Chondrocyte (in vitro differentiated cells): ENCODE data around the gene CGB8. TPM values are rescaled to one million over a fixed set of nuclear protein-coding genes. Genes with fewer than 3 reads are reported as not detected.
A peak's percentile ranks its signal among the peaks of the same experiment; 100 is the strongest.
"Not testable (repeated sequence)": the region's sequence is repeated elsewhere in the genome, so short reads cannot be mapped to it uniquely, and the experiment has no call there.

Experiments used
- DNase-seq: peaks from one replicate; pipeline ENCODE4 v3.0.0; 2021; ENCODE audit warnings: mixed read lengths, low spot score
- H3K27ac Mint-ChIP-seq: one replicate; pipeline ENCODE4 v1.8.0; 2021; ENCODE audit warnings: mild to moderate bottlenecking, moderate library complexity, mixed read lengths; ENCODE audit not compliant: unreplicated experiment
- H3K27me3 Mint-ChIP-seq: 2 replicates; pipeline ENCODE4 v1.8.0; 2021; ENCODE audit warnings: low read depth, mixed read lengths
- H3K36me3 Mint-ChIP-seq: 2 replicates; pipeline ENCODE4 v1.8.0; 2021; ENCODE audit warnings: low read depth, mixed read lengths
- H3K4me1 Mint-ChIP-seq: 2 replicates; pipeline ENCODE4 v1.8.0; 2021; ENCODE audit warnings: low read depth, mild to moderate bottlenecking, mixed read lengths
- H3K4me3 Mint-ChIP-seq: one replicate; pipeline ENCODE4 v1.8.0; 2021; ENCODE audit warnings: mild to moderate bottlenecking, moderate library complexity, mixed read lengths; ENCODE audit not compliant: unreplicated experiment
- H3K9me3 Mint-ChIP-seq: 2 replicates; pipeline ENCODE4 v1.8.0; 2021; ENCODE audit warnings: low read depth, mixed read lengths
- CTCF ChIP-seq: fragments of 200-600 bp; sonication (generic); IDR thresholded peaks from 2 replicates; pipeline ENCODE4 v1.5.0; 2021; ENCODE audit warnings: antibody characterized with exemption, mild to moderate bottlenecking, moderate library complexity
- long read RNA-seq: library from polyadenylated mRNA; stranded (forward); transcript quantifications from one replicate; pipeline ENCODE4 v2.0.0, GENCODE V29; 2021
- total RNA-seq: library from RNA; stranded (reverse); gene quantifications from 3 replicates; pipeline ENCODE4 v1.2.1, GENCODE V29; 2021

The CGB8 gene
- total RNA-seq, result 1.7 to 3.1 TPM (median 2.4 TPM) in 3 replicates
- long read RNA-seq, partial matches to known transcripts, result 1 of 1 reads
- long read RNA-seq, other reads (novel, unspliced or antisense), result 0 of 1 reads

GRCh38 chr19:49049011-49049410, at the start of gene CGB8:
TSS of gene CGB8 (minus strand) at chr19:49049111. CDS start at chr19:49048739, 372 bp downstream.
- not testable (repeated sequence) for H3K36me3 Mint-ChIP-seq, H3K27me3 Mint-ChIP-seq, H3K4me1 Mint-ChIP-seq, DNase-seq, H3K27ac Mint-ChIP-seq, H3K9me3 Mint-ChIP-seq, H3K4me3 Mint-ChIP-seq

GRCh38 chr19:49097453-49098288, 48.8 kb upstream of the CGB8 start:
- Mint-ChIP-seq H3K4me3 (no peak overlapping the region), H3K27ac (peak overlapping the region; percentile 45), H3K4me1 (peaks cover 6% of the 10 kb centered on the region), H3K36me3 (peaks cover 27% of the 10 kb centered on the region), H3K27me3 (no peaks in the 10 kb centered on the region), H3K9me3 (no peaks in the 10 kb centered on the region)
- peak; percentile 98 for TF ChIP-seq CTCF
- no peak for DNase-seq

DNA sequence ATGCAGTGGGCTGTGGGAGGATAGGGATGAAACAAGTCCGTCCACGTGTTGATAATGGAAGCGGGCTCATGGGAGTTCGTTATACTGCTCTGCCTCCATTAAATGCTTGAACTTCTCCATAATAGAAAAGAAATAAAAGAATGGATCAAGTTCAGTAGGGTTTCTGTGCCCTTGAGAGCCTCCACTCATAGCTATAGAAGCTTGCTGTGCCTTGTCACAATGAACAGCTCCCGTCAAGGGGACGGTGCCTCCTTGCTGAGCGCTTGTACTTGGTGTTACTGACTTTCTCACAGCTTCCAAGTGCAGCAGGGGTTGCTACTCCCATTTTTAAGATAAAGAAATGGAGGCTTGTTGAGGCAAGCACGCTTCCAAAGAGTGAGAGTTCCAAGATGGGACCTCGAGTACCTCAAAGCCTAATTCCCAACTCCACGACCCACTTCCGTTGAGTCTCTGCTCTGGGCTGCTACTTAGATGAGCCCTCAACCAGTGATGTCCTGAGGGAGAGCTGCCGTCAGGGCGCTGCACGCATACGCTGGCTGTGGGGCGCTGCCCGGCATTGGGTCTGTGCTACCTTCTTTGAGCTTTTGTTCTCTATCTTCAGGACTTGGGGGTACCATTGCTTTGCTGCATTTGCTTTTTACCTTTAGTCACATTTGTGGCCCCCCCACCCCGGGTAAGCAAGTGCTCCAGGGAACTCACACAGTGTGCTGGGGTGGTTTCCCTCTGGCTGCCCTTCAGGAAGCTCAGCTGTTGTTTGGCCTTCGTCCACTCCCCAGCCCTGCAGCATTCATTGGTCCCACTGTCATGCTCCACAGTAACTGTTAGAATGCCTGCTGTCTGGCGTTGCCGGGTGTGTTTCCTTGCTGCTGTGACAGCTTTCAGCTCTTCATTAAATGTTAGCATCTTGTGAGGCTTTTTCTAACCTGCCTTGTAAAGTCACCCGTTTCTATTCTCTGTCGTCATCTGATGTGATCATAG, 45.9 kb upstream of the CGB8 start:
- TF ChIP-seq CTCF, result no peak
- Mint-ChIP-seq H3K4me1 (peaks cover 6% of the 10 kb centered on the region), H3K27ac (peak overlapping the region; percentile 54), H3K9me3 (no peaks in the 10 kb centered on the region), H3K4me3 (no peak overlapping the region), H3K27me3 (no peaks in the 10 kb centered on the region), H3K36me3 (peaks cover 27% of the 10 kb centered on the region)
- no peak for DNase-seq

- TF ChIP-seq CTCF, result no peak
- no peak for DNase-seq
- Mint-ChIP-seq H3K4me1 (peaks cover 16% of the 10 kb centered on the region), H3K27me3 (no peaks in the 10 kb centered on the region), H3K27ac (no peak overlapping the region), H3K36me3 (peaks cover 22% of the 10 kb centered on the region), H3K9me3 (no peaks in the 10 kb centered on the region), H3K4me3 (no peak overlapping the region)
Measured at GRCh38 chr19:49092686-49093085, 43.8 kb upstream of the CGB8 start.

DNA sequence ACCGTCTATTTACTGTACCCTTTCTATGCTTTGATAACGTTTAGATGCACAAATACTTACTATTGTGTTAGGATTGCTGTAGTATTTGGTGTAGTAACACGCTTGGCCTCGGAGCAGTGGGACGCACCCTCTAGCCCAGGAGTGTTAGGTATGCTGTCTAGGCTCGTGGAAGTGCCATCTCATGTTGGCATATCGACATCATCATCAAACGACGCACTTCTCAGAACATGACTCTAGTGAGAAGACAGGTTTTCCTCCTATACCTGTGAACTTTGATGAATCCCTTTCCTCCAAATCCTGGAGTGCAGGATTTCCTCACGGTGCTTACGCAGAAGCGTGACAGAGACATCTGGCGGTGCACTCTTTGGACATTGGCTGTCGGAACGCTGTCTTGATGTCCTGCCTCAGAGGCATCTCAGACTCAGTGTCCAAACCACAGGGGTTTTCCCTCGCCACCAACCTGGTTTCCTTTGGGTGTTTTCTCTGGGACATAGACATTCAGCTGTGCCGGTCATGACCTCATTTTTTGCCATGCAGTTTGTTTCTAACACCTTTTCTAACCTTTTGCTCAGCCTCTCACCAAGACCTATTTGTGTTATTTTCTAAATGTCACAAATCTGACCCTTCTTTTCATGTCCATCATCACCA, 42.6 kb upstream of the CGB8 start:
- no peaks in the 10 kb centered on the region for H3K27me3 Mint-ChIP-seq
- H3K36me3 Mint-ChIP-seq, result peaks cover 24% of the 10 kb centered on the region

More for the DNA sequence above, 42.6 kb upstream of the CGB8 start:
- Mint-ChIP-seq H3K27ac (peak overlapping the region; percentile 17), H3K9me3 (no peaks in the 10 kb centered on the region), H3K4me1 (peaks cover 22% of the 10 kb centered on the region), H3K4me3 (no peak overlapping the region)
- TF ChIP-seq CTCF, result no peak
- no peak for DNase-seq
